GM23338 (cell line): Measurements from ENCODE around the gene ABCA12. TPM values are rescaled to one million over a fixed set of nuclear protein-coding genes. Genes with fewer than 3 reads are reported as not detected.

Source experiments
- ATAC-seq: fragments of 200-7000 bp; cut with Tn5 transposase; 3 replicates; pipeline ENCODE4 v1.9.1; 2020
- DNase-seq: peaks from one replicate; pipeline ENCODE4 v3.0.0-alpha.2; 2015; ENCODE audit warnings: low spot score
- H2AFZ ChIP-seq: fragments of 200-600 bp; sonication (generic); 2 replicates; pipeline ENCODE4 v1.8.0; 2016; ENCODE audit warnings: antibody characterized with exemption, mild to moderate bottlenecking, moderate library complexity
- H3F3A ChIP-seq: fragments of 200-600 bp; sonication (generic); replicated peaks from 2 replicates; pipeline ENCODE4 v1.8.0; 2017; ENCODE audit warnings: antibody characterized with exemption, mixed run types, low read depth
- H3K27ac ChIP-seq: fragments of 200-600 bp; sonication (generic); 2 replicates; pipeline ENCODE4 v1.6.1; 2016; ENCODE audit warnings: low read depth
- H3K27me3 ChIP-seq: fragments of 200-600 bp; sonication (generic); 2 replicates; pipeline ENCODE4 v1.8.0; 2016; ENCODE audit warnings: mild to moderate bottlenecking, mixed run types, moderate library complexity; ENCODE audit not compliant: insufficient read depth
- H3K36me3 ChIP-seq: fragments of 200-600 bp; sonication (generic); 2 replicates; pipeline ENCODE4 v1.8.0; 2016; ENCODE audit warnings: mild to moderate bottlenecking; ENCODE audit not compliant: insufficient read depth
- H3K4me1 ChIP-seq: fragments of 200-600 bp; sonication (generic); 2 replicates; pipeline ENCODE4 v1.8.0; 2016; ENCODE audit warnings: mild to moderate bottlenecking, moderate library complexity; ENCODE audit not compliant: insufficient read depth
- H3K4me2 ChIP-seq: fragments of 200-600 bp; sonication (generic); 2 replicates; pipeline ENCODE4 v1.7.1; 2017; ENCODE audit warnings: mixed run types
- H3K4me3 ChIP-seq: fragments of 200-600 bp; sonication (generic); 2 replicates; pipeline ENCODE4 v1.6.1; 2016; ENCODE audit warnings: mixed run types
- H3K79me2 ChIP-seq: fragments of 200-600 bp; sonication (generic); replicated peaks from 2 replicates; pipeline ENCODE4 v1.8.0; 2017; ENCODE audit warnings: mild to moderate bottlenecking; ENCODE audit not compliant: insufficient read depth
- H3K9me2 ChIP-seq: fragments of 200-600 bp; sonication (generic); 2 replicates; pipeline ENCODE4 v1.8.0; 2017; ENCODE audit not compliant: insufficient read depth
- H4K20me1 ChIP-seq: fragments of 200-600 bp; sonication (generic); replicated peaks from 2 replicates; pipeline ENCODE4 v1.8.0; 2017; ENCODE audit warnings: mild to moderate bottlenecking; ENCODE audit not compliant: insufficient read depth
- H3K27ac Mint-ChIP-seq: 2 replicates; pipeline ENCODE4 v1.8.0; 2020; ENCODE audit warnings: inconsistent platforms, mild to moderate bottlenecking, moderate library complexity, mixed read lengths
- H3K27me3 Mint-ChIP-seq: 3 replicates; pipeline ENCODE4 v1.8.0; 2022; ENCODE audit warnings: low read depth, mild to moderate bottlenecking, moderate library complexity, mixed read lengths, inconsistent platforms; ENCODE audit not compliant: insufficient read depth, poor library complexity
- H3K36me3 Mint-ChIP-seq: 3 replicates; pipeline ENCODE4 v1.8.0; 2021; ENCODE audit warnings: low read depth, mild to moderate bottlenecking, inconsistent platforms, moderate library complexity, mixed read lengths
- H3K4me1 Mint-ChIP-seq: 3 replicates; pipeline ENCODE4 v1.8.0; 2020; ENCODE audit warnings: mild to moderate bottlenecking, inconsistent platforms, mixed read lengths
- H3K4me3 Mint-ChIP-seq: 3 replicates; pipeline ENCODE4 v1.8.0; 2021; ENCODE audit warnings: moderate library complexity, mild to moderate bottlenecking, inconsistent platforms, mixed read lengths
- H3K9me3 Mint-ChIP-seq: 3 replicates; pipeline ENCODE4 v1.8.0; 2020; ENCODE audit warnings: moderate library complexity, mild to moderate bottlenecking, inconsistent platforms, mixed read lengths
- CREB1 ChIP-seq: fragments of 250-450 bp; sonication (Bioruptor Pico); IDR thresholded peaks from 2 replicates; pipeline ENCODE4 v1.5.0; 2020; ENCODE audit warnings: low read depth, mild to moderate bottlenecking, moderate library complexity
- CTCF ChIP-seq, 2 experiments: fragments of 200-600 bp in 1 of 2; sonication (generic) in 1 of 2; conservative IDR thresholded peaks; 2 replicates each; pipeline versions ENCODE4 v1.5.1 to v1.6.1; 2016 to 2017; ENCODE audit warnings: antibody characterized with exemption in 2 of 2, low read depth in 2 of 2, mild to moderate bottlenecking in 2 of 2, moderate library complexity in 1 of 2
- ETS1 ChIP-seq: IDR thresholded peaks from 2 replicates; pipeline ENCODE4 v1.6.1; 2016; ENCODE audit warnings: antibody characterized with exemption
- EZH2phosphoT487 ChIP-seq: fragments of 200-600 bp; sonication (generic); IDR thresholded peaks from one replicate; pipeline ENCODE4 v1.8.1; 2018; ENCODE audit warnings: antibody characterized with exemption; ENCODE audit not compliant: unreplicated experiment
- JUNB ChIP-seq: IDR thresholded peaks from one replicate; pipeline ENCODE4 v1.6.1; 2016; ENCODE audit warnings: antibody characterized with exemption; ENCODE audit not compliant: unreplicated experiment
- NANOG ChIP-seq: IDR thresholded peaks from 2 replicates; pipeline ENCODE4 v1.6.1; 2016; ENCODE audit warnings: antibody characterized with exemption, borderline replicate concordance
- POLR2AphosphoS5 ChIP-seq: IDR thresholded peaks from 2 replicates; pipeline ENCODE4 v1.6.1; 2016; ENCODE audit warnings: antibody characterized with exemption, low read depth
- STAT1 ChIP-seq: IDR thresholded peaks from one replicate; pipeline ENCODE4 v1.6.1; 2016; ENCODE audit warnings: antibody characterized with exemption; ENCODE audit not compliant: unreplicated experiment
- ZNF114 ChIP-seq: fragments of 250-450 bp; sonication (Bioruptor Pico); IDR thresholded peaks from 2 replicates; pipeline ENCODE4 v1.5.0; 2020; ENCODE audit warnings: mild to moderate bottlenecking, moderate library complexity
- ZNF331 ChIP-seq: fragments of 250-450 bp; sonication (Bioruptor Pico); IDR thresholded peaks from 2 replicates; pipeline ENCODE4 v1.5.0; 2020; ENCODE audit warnings: low read depth, mild to moderate bottlenecking, moderate library complexity
- polyA plus RNA-seq: library from polyadenylated mRNA; unstranded; fragments of >200 nt; fragmentation: Nextera tagmentation; extraction: Ambion mirVana; gene quantifications from 2 replicates; pipeline ENCODE4 v1.2.1, GENCODE V29; 2016
- total RNA-seq: library from RNA; depleted of rRNA; stranded (reverse); fragments of >200 nt; shearing (Covaris generic); gene quantifications from 2 replicates; pipeline ENCODE4 v1.2.3, GENCODE V29; 2014
- TF ChIP-seq, protein P1 (sequence below): fragments of 250-450 bp; sonication (Bioruptor Pico); IDR thresholded peaks from 2 replicates; pipeline ENCODE4 v1.5.0; 2020; ENCODE audit warnings: mild to moderate bottlenecking, moderate library complexity
- TF ChIP-seq, protein P2 (sequence below): IDR thresholded peaks from one replicate; pipeline ENCODE4 v1.6.1; 2018; ENCODE audit warnings: antibody characterized with exemption; ENCODE audit not compliant: unreplicated experiment

Gene ABCA12
- total and polyA plus RNA-seq, 2 experiments from 2014 or later: 0.05 to 0.10 TPM

DNA sequence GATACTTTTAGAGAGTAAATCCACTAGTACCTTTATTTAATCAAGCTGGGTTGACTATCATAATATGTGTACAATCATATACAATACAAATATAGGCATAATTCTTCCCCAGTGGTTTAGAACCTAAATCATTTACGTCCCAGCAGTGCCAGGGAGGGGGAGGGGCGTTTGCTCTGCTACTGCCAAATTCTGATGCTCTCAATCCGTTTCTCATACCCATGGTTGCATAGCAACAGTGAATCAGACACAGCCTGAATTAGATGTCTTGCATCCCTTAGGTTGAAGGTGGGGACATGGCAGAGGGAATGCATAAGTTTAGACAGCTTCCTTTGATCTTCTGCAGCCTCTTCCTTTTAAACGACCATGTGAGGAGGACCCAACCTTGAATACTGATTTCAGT lies 135.4 kb downstream of the ABCA12 start:
- H3K27me3 Mint-ChIP-seq: no peaks in the 10 kb centered on the region
- H3K4me3 Mint-ChIP-seq: no peak overlapping the region
- no peaks in the 10 kb centered on the region for H4K20me1 ChIP-seq
- H3K9me2 ChIP-seq: no peaks in the 10 kb centered on the region
- no peak for TF ChIP-seq JUNB
- no peak for TF ChIP-seq ETS1
- no peak for TF ChIP-seq STAT1
- TF ChIP-seq, protein P1, sequence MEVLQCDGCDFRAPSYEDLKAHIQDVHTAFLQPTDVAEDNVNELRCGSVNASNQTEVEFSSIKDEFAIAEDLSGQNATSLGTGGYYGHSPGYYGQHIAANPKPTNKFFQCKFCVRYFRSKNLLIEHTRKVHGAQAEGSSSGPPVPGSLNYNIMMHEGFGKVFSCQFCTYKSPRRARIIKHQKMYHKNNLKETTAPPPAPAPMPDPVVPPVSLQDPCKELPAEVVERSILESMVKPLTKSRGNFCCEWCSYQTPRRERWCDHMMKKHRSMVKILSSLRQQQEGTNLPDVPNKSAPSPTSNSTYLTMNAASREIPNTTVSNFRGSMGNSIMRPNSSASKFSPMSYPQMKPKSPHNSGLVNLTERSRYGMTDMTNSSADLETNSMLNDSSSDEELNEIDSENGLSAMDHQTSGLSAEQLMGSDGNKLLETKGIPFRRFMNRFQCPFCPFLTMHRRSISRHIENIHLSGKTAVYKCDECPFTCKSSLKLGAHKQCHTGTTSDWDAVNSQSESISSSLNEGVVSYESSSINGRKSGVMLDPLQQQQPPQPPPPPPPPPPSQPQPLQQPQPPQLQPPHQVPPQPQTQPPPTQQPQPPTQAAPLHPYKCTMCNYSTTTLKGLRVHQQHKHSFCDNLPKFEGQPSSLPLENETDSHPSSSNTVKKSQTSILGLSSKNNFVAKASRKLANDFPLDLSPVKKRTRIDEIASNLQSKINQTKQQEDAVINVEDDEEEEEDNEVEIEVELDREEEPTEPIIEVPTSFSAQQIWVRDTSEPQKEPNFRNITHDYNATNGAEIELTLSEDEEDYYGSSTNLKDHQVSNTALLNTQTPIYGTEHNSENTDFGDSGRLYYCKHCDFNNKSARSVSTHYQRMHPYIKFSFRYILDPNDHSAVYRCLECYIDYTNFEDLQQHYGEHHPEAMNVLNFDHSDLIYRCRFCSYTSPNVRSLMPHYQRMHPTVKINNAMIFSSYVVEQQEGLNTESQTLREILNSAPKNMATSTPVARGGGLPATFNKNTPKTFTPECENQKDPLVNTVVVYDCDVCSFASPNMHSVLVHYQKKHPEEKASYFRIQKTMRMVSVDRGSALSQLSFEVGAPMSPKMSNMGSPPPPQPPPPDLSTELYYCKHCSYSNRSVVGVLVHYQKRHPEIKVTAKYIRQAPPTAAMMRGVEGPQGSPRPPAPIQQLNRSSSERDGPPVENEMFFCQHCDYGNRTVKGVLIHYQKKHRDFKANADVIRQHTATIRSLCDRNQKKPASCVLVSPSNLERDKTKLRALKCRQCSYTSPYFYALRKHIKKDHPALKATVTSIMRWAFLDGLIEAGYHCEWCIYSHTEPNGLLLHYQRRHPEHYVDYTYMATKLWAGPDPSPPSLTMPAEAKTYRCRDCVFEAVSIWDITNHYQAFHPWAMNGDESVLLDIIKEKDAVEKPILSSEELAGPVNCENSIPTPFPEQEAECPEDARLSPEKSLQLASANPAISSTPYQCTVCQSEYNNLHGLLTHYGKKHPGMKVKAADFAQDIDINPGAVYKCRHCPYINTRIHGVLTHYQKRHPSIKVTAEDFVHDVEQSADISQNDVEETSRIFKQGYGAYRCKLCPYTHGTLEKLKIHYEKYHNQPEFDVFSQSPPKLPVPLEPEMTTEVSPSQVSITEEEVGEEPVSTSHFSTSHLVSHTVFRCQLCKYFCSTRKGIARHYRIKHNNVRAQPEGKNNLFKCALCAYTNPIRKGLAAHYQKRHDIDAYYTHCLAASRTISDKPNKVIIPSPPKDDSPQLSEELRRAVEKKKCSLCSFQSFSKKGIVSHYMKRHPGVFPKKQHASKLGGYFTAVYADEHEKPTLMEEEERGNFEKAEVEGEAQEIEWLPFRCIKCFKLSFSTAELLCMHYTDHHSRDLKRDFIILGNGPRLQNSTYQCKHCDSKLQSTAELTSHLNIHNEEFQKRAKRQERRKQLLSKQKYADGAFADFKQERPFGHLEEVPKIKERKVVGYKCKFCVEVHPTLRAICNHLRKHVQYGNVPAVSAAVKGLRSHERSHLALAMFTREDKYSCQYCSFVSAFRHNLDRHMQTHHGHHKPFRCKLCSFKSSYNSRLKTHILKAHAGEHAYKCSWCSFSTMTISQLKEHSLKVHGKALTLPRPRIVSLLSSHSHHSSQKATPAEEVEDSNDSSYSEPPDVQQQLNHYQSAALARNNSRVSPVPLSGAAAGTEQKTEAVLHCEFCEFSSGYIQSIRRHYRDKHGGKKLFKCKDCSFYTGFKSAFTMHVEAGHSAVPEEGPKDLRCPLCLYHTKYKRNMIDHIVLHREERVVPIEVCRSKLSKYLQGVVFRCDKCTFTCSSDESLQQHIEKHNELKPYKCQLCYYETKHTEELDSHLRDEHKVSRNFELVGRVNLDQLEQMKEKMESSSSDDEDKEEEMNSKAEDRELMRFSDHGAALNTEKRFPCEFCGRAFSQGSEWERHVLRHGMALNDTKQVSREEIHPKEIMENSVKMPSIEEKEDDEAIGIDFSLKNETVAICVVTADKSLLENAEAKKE: no peak
- no peak for TF ChIP-seq NANOG
- TF ChIP-seq CREB1 (CRISPR knock-in tag): no peak
- TF ChIP-seq EZH2phosphoT487: no peak
- TF ChIP-seq, protein P2, sequence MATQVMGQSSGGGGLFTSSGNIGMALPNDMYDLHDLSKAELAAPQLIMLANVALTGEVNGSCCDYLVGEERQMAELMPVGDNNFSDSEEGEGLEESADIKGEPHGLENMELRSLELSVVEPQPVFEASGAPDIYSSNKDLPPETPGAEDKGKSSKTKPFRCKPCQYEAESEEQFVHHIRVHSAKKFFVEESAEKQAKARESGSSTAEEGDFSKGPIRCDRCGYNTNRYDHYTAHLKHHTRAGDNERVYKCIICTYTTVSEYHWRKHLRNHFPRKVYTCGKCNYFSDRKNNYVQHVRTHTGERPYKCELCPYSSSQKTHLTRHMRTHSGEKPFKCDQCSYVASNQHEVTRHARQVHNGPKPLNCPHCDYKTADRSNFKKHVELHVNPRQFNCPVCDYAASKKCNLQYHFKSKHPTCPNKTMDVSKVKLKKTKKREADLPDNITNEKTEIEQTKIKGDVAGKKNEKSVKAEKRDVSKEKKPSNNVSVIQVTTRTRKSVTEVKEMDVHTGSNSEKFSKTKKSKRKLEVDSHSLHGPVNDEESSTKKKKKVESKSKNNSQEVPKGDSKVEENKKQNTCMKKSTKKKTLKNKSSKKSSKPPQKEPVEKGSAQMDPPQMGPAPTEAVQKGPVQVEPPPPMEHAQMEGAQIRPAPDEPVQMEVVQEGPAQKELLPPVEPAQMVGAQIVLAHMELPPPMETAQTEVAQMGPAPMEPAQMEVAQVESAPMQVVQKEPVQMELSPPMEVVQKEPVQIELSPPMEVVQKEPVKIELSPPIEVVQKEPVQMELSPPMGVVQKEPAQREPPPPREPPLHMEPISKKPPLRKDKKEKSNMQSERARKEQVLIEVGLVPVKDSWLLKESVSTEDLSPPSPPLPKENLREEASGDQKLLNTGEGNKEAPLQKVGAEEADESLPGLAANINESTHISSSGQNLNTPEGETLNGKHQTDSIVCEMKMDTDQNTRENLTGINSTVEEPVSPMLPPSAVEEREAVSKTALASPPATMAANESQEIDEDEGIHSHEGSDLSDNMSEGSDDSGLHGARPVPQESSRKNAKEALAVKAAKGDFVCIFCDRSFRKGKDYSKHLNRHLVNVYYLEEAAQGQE: no peak
- no peak for TF ChIP-seq CTCF (conservative IDR thresholded peaks at IDR 0.05; ENCODE audit: low read depth in 2 of 2)
- TF ChIP-seq ZNF114 (CRISPR knock-in tag): no peak
- TF ChIP-seq ZNF331 (CRISPR knock-in tag): no peak
- TF ChIP-seq POLR2AphosphoS5: no peak
- DNase-seq (peak; percentile 60), ATAC-seq (no peak)
- H3K4me3 ChIP-seq: no peak overlapping the region
- H3K36me3 ChIP-seq: no peaks in the 10 kb centered on the region
- H3F3A ChIP-seq: no peaks in the 10 kb centered on the region
- no peaks in the 10 kb centered on the region for H3K79me2 ChIP-seq
- no peaks in the 10 kb centered on the region for H3K36me3 Mint-ChIP-seq
- peaks cover 11% of the 10 kb centered on the region; the same call in 1 of the 2 replicates for H3K4me1 ChIP-seq
- no peaks in the 10 kb centered on the region for H3K27me3 ChIP-seq
- H3K9me3 Mint-ChIP-seq: no peaks in the 10 kb centered on the region
- H3K27ac Mint-ChIP-seq: no peak overlapping the region
- H3K4me2 ChIP-seq: no peak overlapping the region
- peaks cover 23% of the 10 kb centered on the region for H3K4me1 Mint-ChIP-seq
- H3K27ac ChIP-seq: no peak overlapping the region
- H2AFZ ChIP-seq: no peak overlapping the region
